ENCODE data around the gene FSTL4.

Gene FSTL4

DNA sequence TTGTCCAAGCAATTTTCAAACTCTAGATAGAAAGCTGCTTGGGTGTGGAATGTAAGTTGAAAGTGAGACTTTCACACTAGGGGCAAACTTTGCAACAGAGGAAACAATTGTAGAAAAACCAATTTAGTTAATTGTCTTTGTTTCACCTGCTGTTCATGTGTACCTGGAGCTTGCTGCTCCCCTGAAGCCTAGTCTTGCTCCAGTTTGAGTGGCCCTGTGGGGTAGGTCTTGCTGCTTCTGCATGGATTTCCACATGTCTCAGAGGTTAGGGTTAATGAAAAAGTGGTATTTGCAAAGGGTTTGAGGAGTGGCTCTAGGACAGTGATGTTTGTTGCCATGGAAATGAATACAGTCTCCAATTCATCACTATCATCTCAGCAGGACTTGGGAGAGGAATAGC lies 182.2 kb downstream of the FSTL4 start:
- DNase-seq = no peak

DNA sequence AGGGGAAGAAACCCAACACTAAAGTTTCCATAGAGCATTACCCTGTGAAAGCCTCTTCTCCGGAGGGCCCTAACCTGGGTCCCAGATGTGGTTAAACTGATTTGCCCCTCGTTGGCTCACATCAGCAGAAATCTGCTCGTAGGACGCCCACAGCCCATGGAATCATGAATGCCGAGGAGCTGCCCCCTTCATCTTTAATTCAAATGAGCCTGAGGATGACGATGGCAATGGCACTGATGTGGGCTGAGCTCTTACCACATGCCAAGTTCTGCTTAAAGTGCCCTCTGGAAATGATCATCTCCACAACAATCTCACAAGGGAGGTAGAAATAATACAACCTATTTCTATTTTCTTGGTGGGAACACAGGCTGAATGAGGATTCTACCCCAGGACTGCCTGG lies 183.3 kb downstream of the FSTL4 start:
- DNase-seq = no peak

DNA sequence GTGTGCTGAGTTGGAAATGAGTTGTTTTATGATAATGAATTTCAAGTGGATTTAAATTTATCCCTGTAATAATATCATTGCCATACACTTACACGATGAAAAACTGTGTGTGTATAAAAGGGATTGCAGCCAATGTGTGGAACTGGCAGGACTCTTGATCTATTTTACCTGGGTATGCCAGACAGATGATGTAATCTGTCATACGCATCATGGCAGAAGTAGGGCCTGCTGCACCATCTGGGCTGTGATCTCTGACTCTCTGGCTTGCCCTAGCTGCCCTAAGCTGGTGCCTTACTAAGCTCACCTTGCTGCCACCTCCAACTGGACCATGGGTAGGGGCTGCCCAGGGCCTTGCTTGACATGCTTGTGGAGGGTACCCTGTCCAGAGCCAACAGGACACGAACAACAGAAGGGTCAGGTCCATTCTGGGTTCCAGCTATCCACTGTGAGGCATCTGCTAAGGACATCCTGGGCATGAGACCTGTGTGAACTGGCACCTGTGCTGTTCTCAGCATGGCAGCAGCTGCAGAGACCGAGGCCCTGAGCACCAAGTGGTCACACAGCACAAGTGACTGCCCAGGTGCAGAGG lies 184.2 kb downstream of the FSTL4 start:
- DNase-seq = no peak

- no peak for DNase-seq
Measured at GRCh38 chr5:133427121-133427777, 185.1 kb downstream of the FSTL4 start.

DNA sequence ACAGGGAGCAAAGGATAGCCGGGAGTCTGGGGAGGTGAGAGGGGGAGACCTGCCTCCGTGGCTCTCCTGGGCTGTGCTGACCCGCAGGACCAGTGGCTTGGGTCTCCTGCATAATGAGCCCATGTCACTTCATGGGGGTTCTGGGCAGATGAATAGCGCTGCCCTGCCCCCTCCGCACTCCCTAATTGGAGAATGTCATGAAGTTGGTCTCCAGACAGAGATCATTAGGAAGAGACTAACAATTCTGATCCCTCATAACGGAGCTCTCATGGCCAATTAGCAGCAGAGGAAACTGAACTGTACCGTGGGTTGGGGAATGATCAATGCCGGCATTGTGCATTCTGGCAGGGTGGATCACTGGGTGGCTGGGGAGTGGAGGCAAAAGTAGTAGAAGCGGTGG lies 186.1 kb downstream of the FSTL4 start:
- DNase-seq = no peak

DNA sequence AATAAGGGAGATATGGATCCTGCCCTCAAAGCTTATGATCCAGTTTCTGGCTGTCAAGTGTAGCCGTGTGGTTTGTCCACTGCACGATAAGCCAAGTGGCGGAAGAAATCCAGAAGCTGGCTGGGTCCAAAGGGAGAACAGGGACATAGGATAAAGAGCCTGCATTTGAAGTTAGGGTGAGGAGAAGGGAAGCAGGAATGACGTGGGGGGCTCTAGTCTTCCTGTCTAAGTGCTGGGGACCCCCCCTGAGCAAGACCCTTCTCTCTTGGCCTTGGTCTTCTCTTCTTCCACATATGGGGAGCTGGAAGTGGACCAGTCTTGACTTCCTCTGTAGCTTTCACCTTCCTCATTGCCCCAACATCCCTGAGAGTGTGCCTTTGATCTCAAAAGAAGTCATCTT lies 186.6 kb downstream of the FSTL4 start:
- DNase-seq = no peak

DNA sequence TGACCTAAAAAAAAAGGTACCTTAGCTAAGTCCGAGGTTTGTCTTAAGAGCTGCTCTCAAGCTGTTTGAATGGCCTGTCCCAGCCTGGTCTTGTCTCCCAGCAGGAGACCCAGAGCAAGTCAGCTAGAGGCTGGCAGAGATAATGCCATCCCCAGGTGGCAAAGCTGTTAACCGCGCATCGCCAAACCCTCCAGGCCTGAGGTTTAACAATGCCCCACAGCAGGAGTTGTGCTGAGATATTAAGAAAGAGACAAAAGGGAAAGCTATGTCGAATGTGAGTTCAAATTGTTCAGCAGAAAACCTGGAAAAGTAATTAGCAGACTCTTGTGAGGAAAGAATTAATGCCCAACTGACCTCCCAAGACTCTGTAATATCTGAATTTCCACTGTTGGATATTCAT lies 187.1 kb downstream of the FSTL4 start:
- no peak for DNase-seq

DNA sequence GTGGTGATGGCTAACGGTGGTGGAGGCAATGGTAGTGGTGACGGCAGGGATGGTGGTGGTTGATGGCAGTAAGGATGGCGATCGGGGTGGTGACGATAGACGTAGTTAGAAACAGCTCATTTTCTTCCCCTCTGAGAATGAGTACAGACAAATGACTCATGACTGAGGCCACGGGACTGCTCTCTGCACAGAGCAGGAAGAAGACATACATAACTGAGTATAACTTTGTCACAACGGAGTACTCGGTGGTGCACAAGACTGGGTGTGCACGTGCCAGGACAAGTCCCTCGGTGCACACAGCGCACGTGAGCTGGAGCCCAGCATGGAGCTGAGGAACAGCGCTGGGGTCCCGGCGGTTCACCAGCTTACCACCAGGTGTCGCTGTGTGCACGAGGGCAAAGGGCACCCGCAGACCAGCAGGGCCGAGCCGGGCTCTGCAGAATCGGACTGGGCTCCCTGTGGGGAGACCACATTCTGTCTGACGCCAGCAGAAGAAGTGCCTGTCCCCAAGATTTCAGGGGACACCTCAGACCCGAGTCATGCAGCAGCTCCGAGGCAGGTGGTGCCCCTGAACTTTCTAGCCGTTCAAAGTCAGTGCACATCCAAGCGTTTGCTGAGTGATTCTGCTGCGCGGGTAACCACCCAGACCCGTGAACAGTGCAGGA lies 188.6 kb downstream of the FSTL4 start:
- peak in 45 of 56 donors; percentile 9 to 74 (median 32) for DNase-seq

GRCh38 chr5:133423011-133423617 lies 189.2 kb downstream of the FSTL4 start:
- no peak for DNase-seq

- no peak for DNase-seq
Measured at GRCh38 chr5:133421806-133422205, 190.5 kb downstream of the FSTL4 start.

DNA sequence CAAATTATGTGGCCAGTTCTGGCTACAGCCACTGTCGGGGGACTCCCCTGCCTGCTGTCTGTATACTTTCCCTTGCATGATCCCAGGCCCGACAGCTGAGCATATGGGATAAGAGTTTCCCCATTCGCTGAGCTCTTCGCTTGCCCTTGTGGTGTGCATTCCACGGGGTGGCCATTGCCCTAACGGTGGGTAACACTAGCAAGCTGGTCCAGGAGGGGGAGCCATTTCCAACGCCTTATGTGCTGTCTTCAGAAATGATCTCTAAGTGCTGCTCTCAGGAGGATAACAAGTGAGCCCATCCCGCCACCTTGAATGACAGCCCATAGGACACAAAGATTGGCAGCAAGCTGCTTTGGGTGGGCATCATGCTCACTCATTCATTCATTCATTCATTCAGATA lies 190.9 kb downstream of the FSTL4 start:
- DNase-seq = no peak

DNA sequence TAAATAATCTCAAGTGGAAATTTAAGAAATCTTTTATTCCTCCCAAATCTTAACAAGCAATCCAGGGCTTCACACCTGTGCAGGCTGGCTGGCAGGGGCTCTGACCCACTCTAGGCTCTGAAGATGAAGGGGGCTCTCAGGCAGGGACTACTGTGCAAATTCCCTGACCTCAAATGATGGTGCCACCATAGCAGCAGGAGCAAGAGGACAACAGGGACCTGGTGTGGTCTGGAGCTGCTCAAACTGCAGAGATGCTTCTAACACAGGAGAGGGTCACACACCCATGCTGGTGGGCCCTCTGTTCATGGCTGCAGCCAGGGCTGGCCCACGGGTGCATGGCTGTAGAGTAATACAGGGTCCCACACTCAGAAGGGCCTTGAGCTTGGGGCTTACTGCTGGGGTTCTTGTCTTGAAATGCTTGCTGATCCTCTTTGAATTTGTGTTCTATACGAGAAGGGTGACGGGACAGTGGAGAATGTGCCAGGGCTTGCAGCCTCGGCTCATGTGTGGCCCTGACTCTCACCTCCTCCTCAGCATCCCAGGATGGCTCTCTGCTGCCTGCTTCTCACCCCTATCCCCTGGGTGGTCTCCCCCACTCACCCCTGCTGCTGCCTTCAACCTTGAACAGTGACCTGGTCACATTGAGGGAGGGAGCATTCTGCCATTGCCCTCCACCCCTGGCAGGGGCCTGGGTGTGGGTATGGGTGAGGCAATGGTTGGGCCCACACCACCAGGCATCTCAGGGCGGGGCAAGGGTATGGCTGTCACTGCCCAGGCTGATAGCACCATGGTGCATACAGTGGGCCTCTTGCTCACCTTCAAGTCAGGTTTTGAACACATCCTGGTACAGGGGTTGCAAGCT lies 191.7 kb downstream of the FSTL4 start:
- DNase-seq = no peak

DNA sequence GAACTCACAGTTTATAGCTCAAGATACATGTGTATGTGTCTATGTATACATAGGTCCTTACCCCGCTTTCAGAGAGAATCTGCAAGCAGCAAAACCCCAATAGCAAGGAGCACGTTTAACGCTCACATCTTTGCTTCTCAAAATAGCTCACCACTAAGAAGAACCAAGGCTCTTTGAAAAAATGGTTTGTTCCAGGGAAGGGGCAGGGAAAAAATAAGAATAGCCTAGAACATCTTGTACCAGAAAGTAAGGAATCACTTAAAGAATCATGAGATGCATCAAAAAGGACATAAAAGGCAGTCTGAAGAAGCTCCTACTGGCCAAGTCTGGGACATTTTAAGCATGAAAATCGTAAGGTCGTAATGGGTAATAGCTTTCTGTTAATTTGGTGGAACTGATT lies 196.4 kb downstream of the FSTL4 start:
- DNase-seq = no peak

GRCh38 chr5:133415506-133415905 lies 196.8 kb downstream of the FSTL4 start:
- DNase-seq = no peak

- no peak for DNase-seq
Measured at GRCh38 chr5:133412661-133413060, 199.7 kb downstream of the FSTL4 start.

- DNase-seq = peak in 1 of 56 donors; percentile 27
Measured at GRCh38 chr5:133410335-133410828, 202.0 kb downstream of the FSTL4 start.

DNA sequence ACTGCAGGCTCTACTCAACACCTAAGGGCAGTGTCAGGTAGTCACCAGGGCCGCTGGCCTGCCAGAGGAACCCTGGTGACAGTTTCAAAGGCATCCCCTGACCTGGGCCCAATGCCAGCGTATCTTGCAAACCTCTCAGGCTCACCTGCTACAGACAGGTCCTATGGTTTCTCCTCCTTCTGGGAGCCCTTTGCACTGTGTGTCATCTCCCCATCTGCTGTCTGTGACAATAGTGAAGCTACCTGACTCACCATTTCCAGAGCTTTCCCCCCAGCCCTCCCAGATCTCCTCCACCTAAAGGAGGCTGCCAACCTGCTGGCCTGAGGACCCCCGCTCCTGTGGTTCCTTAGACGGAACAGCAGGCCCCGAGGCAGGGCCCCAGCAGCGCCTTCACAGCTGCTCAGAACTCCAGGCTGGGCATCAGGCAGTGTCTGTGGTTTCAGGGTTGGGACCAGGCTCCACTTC lies 203.1 kb downstream of the FSTL4 start:
- DNase-seq = no peak

DNA sequence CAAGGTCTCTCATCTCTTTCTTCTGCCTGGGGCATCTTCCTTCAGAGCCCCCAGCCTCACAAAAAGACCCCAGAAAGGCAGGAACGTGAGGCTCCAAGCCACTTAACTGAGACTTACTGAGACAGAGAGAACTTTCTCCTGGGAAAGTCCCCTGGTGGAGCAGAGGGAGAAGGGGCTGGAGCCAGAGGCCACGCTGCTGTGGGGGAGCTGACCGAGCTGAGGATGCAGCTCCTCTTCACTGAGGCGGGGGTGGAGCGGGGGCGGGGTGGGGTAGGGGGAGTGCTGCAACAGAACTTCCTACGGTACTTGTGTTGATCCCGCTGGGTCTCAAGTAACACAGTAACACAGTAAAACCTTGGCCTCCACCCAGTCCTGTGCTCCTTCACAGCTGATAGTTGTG lies 204.0 kb downstream of the FSTL4 start:
- DNase-seq = no peak

DNA sequence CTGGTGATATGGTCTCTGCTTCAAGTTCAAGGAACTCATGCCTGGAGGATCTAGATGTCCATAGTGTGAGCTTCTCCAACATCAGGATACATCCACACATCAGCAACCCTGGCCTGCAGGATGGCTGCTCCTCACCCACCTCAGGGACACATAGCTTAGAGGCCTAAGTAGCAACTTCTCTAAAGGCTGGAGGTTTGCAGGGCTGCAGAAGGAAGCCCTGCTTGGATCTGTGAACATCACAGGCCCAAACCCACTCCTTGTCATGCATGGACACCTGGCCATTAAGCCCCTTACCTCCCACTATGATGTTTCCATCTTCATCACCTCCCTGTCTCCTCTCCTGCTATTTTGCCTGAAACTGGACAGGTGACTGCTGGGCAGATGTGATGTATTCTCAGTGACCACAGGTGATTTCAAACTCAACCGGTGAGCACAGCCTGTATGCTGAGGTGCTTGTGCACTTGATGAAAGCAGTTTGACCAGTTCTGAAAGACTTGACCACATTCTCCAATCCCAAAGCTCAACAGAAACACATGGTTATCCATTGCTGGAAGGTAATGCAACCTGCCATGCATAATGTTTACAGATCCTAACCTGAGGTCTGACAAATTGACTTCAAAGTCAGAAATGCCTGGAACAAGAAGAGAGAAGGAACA lies 205.2 kb downstream of the FSTL4 start:
- no peak for DNase-seq

- no peak for DNase-seq
Measured at GRCh38 chr5:133406208-133406976, 205.9 kb downstream of the FSTL4 start.

Data from nucleus accumbens (tissue), 56 donors.